NCI-H2196 treated with DMSO at 0.1 percent for 48 hours (cell line): ENCODE data around the gene MSLN.
"Not testable (repeated sequence)": the region's sequence is repeated elsewhere in the genome, so short reads cannot be mapped to it uniquely, and the experiment has no call there.

Experiments
- DNase-seq: peaks from one replicate; lab custom pipeline; 2025; ENCODE audit not compliant: unreplicated experiment; lab: John Stamatoyannopoulos, UW

The MSLN gene

DNA sequence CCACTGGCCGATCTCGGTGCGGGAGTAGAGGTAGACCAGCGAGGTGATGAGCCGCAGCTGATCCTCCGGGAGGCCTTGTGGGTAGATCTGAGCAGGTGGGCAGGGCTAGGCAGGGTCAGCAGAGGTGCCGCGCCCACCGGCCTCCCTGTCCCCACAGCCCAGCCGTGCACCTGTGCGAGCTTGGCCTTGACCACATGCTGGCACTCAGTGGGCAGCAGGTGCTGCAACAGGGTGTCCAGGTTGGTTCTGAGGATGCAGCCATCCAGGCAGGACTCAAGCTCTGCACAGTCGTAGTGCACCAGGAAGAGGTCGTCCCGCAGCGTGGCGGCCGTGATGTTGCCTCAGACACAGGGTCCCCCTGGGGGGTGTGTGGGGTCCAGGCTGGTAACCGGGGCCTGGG is 12.4 kb downstream of the MSLN start:
- no peak for DNase-seq

DNA sequence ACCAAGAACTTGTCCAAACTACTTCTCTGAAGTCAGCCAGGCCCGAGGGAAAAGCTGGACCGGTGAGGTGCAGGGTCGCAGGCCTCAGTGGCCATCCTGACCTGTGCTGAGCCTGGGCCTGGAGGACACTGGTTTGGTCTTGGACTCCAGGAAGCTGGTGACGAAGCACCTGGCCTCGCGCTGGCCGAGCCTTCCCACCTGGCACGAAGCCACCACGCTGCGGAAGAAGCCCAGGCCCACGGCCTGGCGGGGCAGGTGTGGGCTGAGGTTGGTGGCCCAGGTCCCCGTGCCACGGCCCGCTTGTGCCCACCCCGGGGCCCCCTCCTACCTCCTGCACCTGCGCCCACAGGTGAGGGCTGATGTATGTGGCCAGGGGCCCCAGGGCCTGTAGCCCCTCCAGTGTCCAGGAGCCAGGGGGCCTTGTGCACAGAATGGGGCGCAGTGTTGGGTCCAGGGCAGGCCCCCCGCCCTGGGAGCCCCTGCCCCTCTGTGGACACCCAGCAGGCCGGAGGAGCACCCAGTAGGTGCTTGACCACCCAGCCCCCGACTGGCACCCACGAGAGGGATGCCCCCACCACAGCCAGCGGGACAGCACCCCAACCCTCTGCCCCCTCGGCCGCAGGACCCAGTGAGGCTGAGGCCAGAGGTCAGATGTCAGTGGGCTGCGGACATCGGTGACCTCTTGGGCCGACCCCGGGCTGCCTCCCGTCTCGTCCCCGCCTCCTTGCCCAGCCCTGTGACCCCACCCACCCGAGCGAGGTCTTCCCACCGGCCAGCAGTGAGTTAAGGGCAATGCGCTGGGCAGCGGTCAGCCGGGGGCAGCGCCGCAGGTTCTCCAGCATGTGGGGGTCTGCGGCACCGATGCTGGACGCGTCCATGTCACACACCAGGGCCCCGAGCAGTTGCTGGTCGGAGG is 13.8 kb downstream of the MSLN start:
- DNase-seq, result no peak

DNA sequence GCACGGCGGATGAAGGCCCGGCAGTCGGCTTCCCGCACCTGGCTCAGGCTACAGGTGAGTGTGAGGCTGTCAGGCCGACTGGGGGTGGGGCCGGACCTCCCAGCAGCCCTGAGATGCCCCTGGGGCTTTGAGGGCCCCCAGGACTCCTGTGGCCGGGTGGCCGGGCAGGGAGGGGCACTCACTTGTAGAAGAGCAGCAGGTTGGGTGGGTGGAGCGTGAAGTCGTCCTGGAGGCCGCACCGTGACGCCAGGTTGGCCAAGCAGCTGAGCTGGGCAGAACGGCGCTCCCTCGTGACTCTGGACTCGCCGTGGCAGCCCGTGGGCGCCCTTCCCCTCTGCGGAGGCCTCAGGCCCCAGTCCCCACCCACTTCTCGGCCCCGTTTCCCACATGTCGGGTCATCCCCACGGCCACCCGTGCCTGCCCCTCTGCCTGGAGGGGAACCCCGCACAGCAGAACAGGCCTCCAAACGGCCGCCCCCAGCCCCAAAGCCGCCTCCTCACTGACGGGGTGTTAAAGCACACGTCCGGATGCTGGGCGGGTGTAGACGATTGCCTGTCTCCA is 14.8 kb downstream of the MSLN start:
- DNase-seq, result no peak

DNA sequence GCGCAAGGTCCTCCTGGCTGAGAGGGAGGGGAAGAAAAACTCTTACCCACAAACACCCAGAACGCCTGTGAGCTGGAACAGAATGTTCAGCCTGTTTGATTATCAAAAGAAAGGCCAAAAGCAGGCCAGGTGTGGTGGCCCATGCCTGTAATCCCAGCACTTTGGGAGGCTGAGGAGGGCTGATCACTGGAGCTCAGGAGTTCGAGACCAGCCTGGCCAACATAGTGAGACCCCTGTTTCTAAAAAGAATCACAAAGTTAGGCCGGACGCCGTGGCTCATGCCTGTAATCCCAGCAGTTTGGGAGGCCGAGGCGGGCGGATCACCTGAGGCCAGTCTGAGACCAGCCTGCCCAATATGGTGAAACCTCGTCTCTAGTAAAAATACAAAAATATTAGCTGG is 15.8 kb downstream of the MSLN start:
- not testable (repeated sequence) for DNase-seq

DNA sequence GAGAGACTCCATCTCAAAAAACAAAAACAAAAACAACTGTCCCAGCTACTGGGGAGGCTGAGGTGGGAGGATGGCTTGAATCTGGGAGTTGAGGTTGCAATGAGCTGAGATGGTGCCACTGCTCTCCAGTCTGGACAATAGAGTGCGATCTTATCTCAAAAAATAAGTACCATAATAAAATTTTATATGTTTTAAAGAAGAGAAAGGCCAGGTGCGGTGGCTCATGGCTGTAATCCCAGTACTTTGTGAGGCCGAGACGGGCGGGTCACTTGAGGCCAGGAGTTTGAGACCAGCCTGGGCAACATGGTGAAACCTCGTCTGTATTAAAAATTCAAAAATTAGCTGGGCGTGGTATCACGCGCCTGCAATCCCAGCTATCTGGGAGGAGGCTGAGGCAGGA is 16.3 kb downstream of the MSLN start:
- no peak for DNase-seq

DNA sequence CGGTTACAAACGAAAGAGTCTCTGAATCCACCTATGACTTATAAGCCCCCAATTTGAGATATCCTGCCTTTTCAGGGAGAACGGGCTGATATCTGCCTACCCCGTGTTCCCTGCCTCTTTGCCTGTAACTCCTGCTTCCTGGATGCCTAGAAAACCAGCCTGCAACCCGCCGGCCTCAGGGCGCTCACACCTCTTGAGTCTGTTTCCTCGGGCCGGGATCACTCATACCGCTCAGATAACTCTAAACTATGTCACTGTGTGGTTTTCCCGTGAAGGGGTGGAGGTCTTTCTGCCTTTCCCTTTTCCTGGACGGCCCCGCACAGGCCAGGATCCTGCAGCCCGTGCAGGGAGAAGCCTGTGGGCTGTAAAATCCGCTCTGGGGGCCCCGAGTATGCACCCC is 17.3 kb downstream of the MSLN start:
- no peak for DNase-seq

DNA sequence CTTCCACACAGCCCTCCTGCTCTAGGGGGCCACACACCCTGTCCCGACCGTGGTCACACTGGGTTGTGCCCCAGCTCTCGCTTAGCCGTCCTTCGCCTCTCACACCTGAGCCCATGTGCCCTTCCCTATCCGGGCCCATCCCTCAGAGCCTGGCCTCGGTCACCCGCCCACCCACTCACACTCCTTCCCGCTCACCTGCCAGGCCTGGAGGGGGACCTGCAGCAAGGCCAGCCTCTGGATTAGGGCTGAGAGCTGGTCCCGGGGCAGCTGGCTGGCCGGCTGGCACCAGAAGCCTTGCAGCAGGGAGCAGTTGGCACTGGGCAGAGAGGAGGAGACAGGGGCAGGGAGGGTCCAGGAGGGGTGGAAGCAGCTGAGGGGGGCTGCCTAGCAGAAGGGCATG is 17.9 kb downstream of the MSLN start:
- no peak for DNase-seq

DNA sequence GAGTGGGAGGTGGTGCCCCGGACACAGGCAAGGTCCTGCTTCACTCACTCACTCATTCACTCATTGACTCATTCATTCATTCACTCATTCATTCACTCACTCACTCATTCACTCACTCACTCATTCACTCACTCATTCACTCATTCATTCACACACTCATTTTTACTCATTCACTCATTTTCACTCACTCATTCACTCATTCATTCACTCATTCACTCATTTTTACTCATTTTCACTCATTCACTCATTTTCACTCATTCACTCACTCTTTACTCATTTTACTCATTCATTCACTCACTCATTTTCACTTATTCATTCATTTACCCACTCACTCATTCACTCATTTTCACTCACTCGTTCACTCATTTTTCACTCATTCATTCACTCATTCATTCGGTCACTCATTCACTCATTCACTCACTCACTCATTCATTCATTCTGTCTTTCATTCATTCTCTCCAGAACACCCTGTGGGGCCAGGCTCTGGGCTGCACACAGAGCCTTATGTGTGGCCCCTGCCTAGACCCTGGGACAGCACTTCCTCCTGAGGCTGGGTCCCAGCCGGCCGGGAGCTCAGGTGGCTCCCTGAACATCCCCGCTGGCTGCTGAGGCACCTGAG is 18.5 kb downstream of the MSLN start:
- no peak for DNase-seq

DNA sequence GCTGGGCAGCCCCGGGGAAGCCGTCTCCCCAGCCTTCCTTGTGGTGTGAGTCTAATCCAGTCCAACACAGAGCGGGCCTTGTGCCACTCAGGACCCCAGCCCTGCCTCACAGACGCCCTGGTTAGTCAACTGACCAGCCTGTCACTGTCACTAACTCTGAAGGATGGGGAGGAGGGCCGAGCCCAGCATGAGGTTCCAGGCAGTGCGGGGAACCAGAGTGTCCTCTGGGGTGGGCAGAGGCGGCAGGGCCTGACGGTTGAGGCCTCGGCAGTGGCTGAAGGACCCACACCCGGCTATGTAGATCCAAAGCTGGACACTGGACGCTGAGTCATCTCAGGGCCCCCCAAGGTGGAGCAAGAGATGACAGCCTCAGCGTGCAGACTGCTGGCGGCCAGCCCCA is 19.0 kb downstream of the MSLN start:
- DNase-seq, result no peak

DNA sequence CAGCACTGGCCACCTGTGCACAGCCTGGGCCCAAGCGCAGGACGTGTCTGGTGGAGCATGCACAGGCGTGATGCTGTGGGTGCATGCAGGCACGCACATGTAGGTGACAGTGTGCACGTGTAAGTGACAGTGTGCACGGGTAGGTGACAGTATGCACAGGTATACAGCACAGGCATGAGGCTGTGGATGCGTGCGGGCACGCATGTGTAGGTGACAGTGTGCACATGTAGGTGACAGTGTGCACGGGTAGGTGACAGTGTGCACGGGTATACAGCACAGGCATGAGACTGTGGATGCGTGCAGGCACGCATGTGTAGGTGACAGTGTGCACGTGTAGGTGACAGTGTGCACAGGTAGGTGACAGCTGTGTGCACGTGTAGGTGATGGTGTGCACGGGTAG is 19.8 kb downstream of the MSLN start:
- no peak for DNase-seq

DNA sequence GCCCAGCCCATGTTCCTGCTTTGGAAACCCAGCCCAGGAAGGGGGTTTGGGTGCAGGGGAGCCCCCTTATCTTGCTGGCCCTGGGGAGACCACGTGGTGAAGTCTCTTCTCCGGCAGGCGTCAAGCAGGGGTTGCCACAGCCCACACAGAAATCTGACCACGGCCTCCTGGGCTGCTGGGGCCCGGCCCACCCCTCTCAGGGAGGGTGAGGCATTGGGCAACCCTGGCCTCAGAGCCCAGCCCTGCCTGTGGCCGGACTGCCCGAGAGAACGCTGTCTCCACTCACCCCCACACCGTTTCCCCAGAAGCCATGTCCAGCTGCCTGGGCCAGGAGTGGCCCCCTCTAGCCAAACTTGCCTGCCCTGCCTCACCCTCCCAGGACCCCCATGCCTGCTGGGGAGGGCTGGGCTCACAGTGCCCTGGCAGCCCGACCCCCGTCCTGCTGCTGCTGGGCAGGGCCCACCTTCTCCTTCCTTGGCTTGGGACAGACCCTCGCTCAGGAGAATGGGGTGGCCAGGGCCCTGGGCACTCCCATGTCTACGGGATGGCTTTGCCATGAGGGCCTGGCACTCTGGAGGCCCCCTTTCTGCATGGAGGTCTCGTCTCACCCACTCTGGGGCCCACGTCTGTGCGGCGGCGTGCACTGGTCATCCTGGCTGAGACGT is 20.9 kb downstream of the MSLN start:
- DNase-seq, result no peak

DNA sequence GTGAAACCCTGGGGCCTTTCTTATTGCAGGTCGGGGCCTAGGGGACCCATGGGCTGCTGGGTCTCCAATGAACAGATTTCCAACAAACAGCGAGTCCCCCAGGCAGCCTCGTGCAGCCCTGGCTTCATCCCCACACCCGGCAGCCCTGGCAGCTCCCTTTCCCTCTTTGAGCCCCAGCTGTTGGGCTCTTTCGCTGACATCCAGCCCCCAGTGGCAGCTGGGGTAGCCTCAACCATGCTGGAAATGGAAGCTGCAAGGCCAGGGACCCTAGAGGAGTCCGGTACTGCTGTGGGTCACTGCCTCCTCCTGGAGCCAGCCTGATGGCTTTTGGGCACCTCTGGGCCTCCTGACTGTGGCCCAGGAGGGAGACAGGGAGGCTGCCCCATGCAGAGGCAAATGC is 21.7 kb downstream of the MSLN start:
- no peak for DNase-seq

DNA sequence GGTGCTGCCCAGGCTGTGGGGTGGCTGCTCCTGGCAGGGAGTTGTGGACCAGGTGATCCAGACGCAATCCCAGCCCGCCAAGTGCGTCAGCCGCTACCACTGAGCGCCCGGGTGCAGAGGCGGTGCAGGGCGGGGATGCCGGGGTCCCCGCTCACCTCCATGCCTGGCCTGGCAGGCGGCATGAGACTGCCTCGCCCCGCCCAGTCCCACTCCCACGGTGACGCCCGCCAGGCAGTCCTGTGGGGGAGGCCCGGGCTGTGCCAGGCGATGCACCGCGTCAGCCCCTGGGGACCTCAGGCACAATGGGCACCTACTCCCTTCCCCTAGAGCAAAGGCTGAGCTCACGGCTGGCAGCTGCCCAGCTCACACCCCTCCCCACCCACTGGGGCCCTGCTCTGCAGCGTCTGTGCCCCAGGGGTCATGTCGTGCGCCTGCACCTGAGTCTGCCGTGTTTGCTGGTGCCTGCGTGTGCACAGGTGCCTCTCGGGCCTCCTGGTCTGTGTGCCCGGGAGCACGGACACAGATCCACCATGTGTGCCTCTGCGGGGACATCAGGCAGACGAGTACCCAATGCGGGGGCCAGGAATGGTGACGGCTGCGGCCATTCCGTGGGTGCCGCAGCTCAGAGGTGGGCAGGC is 22.4 kb downstream of the MSLN start:
- peak; percentile 18 for DNase-seq

DNA sequence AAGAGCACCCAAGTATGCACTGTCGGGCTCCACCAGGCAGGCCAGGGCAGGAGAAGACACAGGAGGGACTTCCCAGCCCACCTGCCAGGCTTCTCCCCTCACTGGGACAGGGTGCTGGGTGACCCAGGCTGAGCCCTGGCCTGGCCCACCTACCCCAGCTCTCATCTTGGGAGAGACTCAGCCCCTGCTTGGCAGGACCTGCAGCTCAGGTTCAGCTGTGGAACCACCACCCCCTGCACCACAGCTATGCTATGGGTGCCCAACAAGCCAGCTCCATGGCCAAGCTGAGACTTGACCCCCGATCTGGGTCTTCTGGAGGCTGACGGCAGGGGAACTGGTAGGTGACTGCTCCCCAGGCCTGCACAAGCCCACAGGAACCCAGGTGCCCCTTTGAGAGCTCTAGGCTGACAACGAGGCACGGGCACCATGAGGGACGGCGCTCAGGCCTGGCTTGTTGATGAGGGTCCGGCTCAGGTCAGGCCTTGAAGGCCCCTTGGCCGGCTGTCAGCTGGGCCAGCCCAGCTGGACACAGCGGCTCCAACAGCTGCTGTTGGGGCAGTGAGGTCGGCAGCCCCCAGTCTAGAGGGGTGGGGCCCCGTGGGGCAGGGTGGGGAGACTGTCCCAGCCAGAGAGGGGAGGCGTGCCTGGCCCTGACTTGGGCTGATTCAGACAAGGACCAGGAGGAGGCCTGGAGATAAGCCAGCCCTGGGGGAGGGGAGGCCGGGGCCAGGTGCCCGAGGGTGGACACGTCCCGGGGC is 23.0 kb downstream of the MSLN start:
- no peak for DNase-seq

DNA sequence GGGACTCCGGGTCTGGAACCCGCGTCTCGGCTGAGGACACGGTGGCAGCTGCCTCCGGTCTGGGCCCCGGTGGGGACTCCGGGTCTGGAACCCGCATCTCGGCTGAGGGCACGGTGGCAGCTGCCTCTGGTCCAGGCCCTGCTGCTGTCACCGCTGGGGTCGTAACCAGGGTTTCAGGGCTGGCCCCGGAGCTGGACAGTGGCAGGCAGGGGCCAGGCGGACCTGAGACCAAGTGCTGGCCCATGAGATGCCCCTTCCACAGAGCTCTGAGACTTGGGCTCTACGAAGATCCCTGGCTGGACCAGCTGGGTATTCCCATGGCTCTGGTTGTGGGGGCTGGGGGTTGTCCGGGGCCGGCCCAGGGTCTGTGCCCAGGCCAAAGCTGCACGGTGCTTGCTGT is 23.9 kb downstream of the MSLN start:
- DNase-seq, result no peak

DNA sequence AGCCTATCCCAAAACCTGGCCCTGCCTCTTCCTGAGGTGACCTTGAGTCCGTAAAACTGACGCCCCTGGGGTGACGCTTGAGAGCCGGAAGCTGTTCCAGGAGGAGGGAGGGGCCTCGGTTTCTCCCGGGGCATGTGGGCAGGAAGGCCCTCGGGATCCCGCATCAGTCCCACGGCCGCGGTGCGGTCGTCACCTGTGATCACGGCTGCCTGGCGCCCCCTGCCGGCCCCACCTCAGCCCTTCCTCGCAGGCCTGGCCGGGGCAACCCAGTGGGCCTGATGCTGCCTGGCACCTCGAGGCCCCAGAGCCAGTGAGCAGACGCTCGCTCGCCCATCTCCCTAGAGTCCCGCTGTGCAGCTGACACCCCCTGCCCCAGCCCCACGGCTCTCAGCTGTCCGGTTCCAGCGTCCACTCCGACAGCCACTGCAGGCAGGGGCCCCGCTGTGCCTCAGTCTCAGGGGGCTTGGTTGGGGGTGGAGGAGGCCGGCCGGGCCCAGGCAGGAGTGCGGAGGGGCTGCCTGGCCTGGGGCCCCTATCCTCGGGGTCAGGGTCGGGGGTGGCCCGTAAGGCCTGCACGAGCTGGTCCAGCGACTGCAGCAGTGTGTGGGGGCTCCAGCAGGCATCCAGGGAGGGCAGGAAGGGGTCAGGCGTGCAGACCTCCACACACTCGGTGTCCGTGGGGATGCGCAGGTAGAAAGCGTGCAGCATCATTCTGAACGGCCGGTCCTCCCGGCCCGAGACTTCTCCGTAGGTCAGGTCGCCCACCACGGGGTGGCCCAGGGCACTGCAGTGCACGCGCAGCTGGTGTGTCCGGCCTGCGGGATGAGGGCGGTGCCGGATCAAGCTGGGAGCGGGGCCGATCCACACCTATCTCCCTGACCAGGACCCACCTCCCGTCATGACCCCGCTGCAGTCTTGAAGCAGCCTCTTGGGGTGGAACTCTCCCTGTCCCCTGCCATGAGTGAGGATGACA is 25.3 kb downstream of the MSLN start:
- no peak for DNase-seq

DNA sequence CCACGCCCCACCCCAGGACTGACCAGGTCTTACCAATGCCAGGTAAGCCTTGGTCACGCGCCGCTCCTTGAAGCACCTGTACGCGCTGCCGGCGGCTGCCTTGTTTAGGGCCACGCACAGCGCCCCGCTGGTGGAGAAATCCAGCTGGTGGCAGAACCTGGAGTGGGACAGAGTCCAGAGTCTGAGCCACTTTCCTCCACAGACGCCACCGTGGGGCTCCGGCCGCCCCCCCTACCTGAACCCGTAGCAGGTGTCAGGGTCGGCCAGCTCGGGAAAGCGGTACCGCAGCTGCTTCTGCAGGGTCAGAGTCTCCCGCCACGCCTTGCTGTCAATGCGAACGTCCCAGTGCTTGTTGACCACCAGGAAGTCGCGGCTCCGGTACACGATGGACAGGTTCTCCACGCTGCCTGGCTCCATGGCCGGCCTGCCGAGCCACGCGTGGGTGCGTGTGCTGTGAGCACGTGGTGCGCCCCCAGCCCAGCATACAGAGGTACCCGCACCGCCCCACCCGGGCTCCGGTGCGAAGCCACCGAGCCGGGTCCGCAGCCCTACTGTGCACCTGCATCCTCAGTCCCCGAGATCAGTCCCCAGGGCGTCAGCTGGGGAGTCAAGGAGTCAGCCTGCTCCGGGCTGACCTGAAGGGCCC is 26.9 kb downstream of the MSLN start:
- no peak for DNase-seq

DNA sequence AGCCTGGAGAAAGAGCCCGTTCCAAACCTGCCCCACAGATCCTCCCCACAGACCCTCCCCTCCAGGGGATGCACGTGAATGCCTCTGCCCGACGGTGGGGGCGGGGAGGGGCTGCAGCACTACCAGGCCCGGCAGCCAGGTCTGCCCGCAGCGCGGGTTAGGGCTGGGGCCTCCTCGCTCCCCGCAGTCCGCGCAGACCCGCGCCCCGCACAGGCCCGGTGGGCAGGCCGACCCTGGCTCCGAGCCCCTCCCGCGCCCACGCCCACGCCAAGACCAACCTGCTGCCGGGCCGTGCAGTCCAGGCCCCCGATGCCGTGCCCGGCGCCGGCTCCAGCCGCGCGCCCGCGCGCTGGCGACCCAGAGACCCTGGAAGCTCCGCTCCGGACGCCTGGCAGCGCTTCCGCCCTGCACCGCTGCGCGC is 27.5 kb downstream of the MSLN start, which contains the start of gene RPUSD1:
Gene RPUSD1 (minus strand): TSS at position 404 of the 421 bp plus-strand sequence. CDS start 644 bp downstream, outside the sequence.
- DNase-seq, result no peak
